Astrocyte (in vitro differentiated cells and primary cell): ENCODE data around the gene FER1L5. TPM values are rescaled to one million over a fixed set of nuclear protein-coding genes. Genes with fewer than 3 reads are reported as not detected.

Experiments used
- DNase-seq: peaks from one replicate; pipeline ENCODE4 v3.0.0-alpha.2; 2010; ENCODE audit warnings: low read depth
- FAIRE-seq: peaks from 2 replicates; lab custom pipeline; 2011; peaks lifted over from hg19 to GRCh38; lab: Jason Lieb, UNC
- H2AFZ ChIP-seq: 2 replicates; pipeline ENCODE4 v1.6.0; 2012; ENCODE audit warnings: low read depth, low read length, inconsistent platforms
- H3K27ac ChIP-seq: 2 replicates; pipeline ENCODE4 v1.5.1; 2011; ENCODE audit warnings: low read depth, low read length, inconsistent platforms
- H3K27me3 ChIP-seq: 2 replicates; pipeline ENCODE4 v1.6.0; 2011; ENCODE audit warnings: low read length, inconsistent platforms; ENCODE audit not compliant: insufficient read depth
- H3K36me3 ChIP-seq: 2 replicates; pipeline ENCODE4 v1.5.1; 2011; ENCODE audit warnings: low read length, inconsistent platforms; ENCODE audit not compliant: insufficient read depth
- H3K4me1 ChIP-seq: 2 replicates; pipeline ENCODE4 v1.5.1; 2011; ENCODE audit warnings: low read length, inconsistent platforms; ENCODE audit not compliant: insufficient read depth
- H3K4me2 ChIP-seq: 2 replicates; pipeline ENCODE4 v1.6.0; 2012; ENCODE audit warnings: low read length, inconsistent platforms
- H3K4me3 ChIP-seq: 2 replicates; pipeline ENCODE4 v1.5.1; 2011; ENCODE audit warnings: low read depth, mild to moderate bottlenecking, low read length, inconsistent platforms; ENCODE audit not compliant: insufficient read depth
- H3K79me2 ChIP-seq: 2 replicates; pipeline ENCODE4 v1.6.0; 2012; ENCODE audit warnings: mild to moderate bottlenecking, low read length, inconsistent platforms; ENCODE audit not compliant: insufficient read depth
- H3K9ac ChIP-seq: 2 replicates; pipeline ENCODE4 v1.6.0; 2012; ENCODE audit warnings: mild to moderate bottlenecking, low read length, inconsistent platforms
- H3K9me3 ChIP-seq: 2 replicates; pipeline ENCODE4 v1.5.1; 2012; ENCODE audit warnings: low read depth, mild to moderate bottlenecking, low read length, inconsistent platforms; ENCODE audit not compliant: insufficient read depth
- H4K20me1 ChIP-seq: 2 replicates; pipeline ENCODE4 v1.6.0; 2012; ENCODE audit warnings: low read length, inconsistent platforms; ENCODE audit not compliant: insufficient read depth
- H3K27ac Mint-ChIP-seq: one replicate; pipeline ENCODE4 v1.8.0; 2021; ENCODE audit warnings: mild to moderate bottlenecking, mixed read lengths; ENCODE audit not compliant: unreplicated experiment
- H3K27me3 Mint-ChIP-seq: one replicate; pipeline ENCODE4 v1.8.0; 2021; ENCODE audit warnings: low read depth, mixed read lengths; ENCODE audit not compliant: unreplicated experiment
- H3K36me3 Mint-ChIP-seq: one replicate; pipeline ENCODE4 v1.8.0; 2021; ENCODE audit warnings: low read depth, mixed read lengths; ENCODE audit not compliant: unreplicated experiment
- H3K4me1 Mint-ChIP-seq: one replicate; pipeline ENCODE4 v1.8.0; 2021; ENCODE audit warnings: low read depth, mixed read lengths; ENCODE audit not compliant: unreplicated experiment
- H3K4me3 Mint-ChIP-seq: one replicate; pipeline ENCODE4 v1.8.0; 2021; ENCODE audit warnings: mild to moderate bottlenecking, moderate library complexity, mixed read lengths; ENCODE audit not compliant: unreplicated experiment
- H3K9me3 Mint-ChIP-seq: one replicate; pipeline ENCODE4 v1.8.0; 2021; ENCODE audit warnings: mild to moderate bottlenecking, mixed read lengths; ENCODE audit not compliant: unreplicated experiment
- EZH2 ChIP-seq: IDR thresholded peaks from 2 replicates; pipeline ENCODE4 v1.6.1; 2012; ENCODE audit warnings: mild to moderate bottlenecking, low read length, inconsistent platforms; ENCODE audit not compliant: insufficient read depth
- total RNA-seq: library from RNA; stranded (reverse); gene quantifications from 2 replicates; pipeline ENCODE4 v1.2.1, GENCODE V29; 2021
- TF ChIP-seq, protein P1 (sequence below): IDR thresholded peaks from 2 replicates; pipeline ENCODE4 v1.5.1; 2011; ENCODE audit warnings: low read depth, mild to moderate bottlenecking, inconsistent platforms, low read length, moderate library complexity; ENCODE audit not compliant: insufficient read depth

FER1L5 gene
- total RNA-seq, 1 donor from 2014 or later = 0.16 TPM

DNA sequence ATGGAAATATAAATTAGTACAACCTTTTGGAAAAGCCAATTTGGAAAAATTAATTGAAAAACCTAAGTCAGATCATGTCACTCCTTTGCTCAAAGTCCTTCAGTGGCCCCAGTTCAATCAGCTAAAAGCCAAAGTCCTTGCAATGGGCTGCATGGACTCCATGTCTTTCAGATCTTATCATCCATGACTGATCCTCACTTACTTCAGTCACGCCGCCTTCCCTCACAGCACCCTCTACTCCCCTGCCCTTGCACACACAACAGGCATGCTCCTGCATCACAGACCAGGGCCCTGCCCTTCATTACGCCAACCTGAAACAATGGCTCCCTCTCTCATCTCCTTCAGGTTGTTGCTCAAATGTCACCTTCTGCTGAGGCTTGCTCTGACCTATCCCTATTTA is 20.0 kb upstream of the FER1L5 start:
- Histone ChIP-seq H3K27ac (no peak overlapping the region), H3K36me3 (peaks cover 16% of the 10 kb centered on the region), H3K79me2 (peaks cover 28% of the 10 kb centered on the region)

DNA sequence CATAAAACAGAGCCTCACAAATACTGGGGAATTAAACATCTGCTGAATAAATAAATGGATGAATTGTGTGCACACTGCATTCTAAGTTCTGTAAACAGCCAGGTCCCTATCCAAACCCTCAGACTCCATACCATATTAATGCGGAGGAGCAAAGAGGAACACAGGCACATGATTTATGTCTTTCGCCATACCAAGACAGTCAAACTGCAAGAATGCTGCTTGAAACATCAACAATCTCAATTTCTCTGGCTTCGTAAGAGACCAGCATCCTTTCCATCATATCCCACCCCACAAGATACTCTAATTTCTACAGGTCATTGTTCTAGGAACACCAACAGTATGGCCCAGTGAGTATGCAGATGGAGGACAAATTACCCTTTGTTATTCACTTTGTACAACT is 19.4 kb upstream of the FER1L5 start:
- peaks cover 21% of the 10 kb centered on the region for H3K36me3 ChIP-seq
- no peak overlapping the region for H3K4me3 ChIP-seq
- Mint-ChIP-seq H3K4me1 (peaks cover 8% of the 10 kb centered on the region), H3K27ac (no peak overlapping the region), H3K4me3 (no peak overlapping the region), H3K36me3 (peaks cover 3% of the 10 kb centered on the region), H3K9me3 (no peaks in the 10 kb centered on the region), H3K27me3 (no peaks in the 10 kb centered on the region)
- H3K79me2 ChIP-seq = peaks cover 32% of the 10 kb centered on the region
- H3K9ac ChIP-seq = no peak overlapping the region
- DNase-seq (no peak), FAIRE-seq (no peak)
- no peak overlapping the region for H3K27ac ChIP-seq
- H4K20me1 ChIP-seq = peaks cover 20% of the 10 kb centered on the region
- H3K27me3 ChIP-seq = no peaks in the 10 kb centered on the region
- peaks cover 18% of the 10 kb centered on the region for H3K4me1 ChIP-seq
- TF ChIP-seq, protein P1, sequence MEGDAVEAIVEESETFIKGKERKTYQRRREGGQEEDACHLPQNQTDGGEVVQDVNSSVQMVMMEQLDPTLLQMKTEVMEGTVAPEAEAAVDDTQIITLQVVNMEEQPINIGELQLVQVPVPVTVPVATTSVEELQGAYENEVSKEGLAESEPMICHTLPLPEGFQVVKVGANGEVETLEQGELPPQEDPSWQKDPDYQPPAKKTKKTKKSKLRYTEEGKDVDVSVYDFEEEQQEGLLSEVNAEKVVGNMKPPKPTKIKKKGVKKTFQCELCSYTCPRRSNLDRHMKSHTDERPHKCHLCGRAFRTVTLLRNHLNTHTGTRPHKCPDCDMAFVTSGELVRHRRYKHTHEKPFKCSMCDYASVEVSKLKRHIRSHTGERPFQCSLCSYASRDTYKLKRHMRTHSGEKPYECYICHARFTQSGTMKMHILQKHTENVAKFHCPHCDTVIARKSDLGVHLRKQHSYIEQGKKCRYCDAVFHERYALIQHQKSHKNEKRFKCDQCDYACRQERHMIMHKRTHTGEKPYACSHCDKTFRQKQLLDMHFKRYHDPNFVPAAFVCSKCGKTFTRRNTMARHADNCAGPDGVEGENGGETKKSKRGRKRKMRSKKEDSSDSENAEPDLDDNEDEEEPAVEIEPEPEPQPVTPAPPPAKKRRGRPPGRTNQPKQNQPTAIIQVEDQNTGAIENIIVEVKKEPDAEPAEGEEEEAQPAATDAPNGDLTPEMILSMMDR = no peak
- H2AFZ ChIP-seq = no peak overlapping the region
- no peak overlapping the region for H3K4me2 ChIP-seq
- H3K9me3 ChIP-seq = no peaks in the 10 kb centered on the region

More for the DNA sequence above, 20.0 kb upstream of the FER1L5 start:
- Mint-ChIP-seq H3K9me3 (no peaks in the 10 kb centered on the region), H3K4me1 (peaks cover 9% of the 10 kb centered on the region), H3K36me3 (no peaks in the 10 kb centered on the region), H3K4me3 (no peak overlapping the region), H3K27ac (no peak overlapping the region), H3K27me3 (no peaks in the 10 kb centered on the region)
- Histone ChIP-seq H4K20me1 (peaks cover 20% of the 10 kb centered on the region), H3K9me3 (no peaks in the 10 kb centered on the region), H2AFZ (no peak overlapping the region), H3K4me2 (no peak overlapping the region), H3K9ac (no peak overlapping the region), H3K4me3 (no peak overlapping the region), H3K27me3 (no peaks in the 10 kb centered on the region), H3K4me1 (peaks cover 18% of the 10 kb centered on the region)
- TF ChIP-seq, protein P1 = no peak
- TF ChIP-seq EZH2 = no peak
- FAIRE-seq (no peak), DNase-seq (no peak)
